A549 (cell line): ENCODE results near the gene RNF126. TPM values are rescaled to one million over a fixed set of nuclear protein-coding genes. Genes with fewer than 3 reads are reported as not detected.

Source experiments
- ATAC-seq, 2 experiments: fragments of 200-7000 bp in 1 of 2; fragments of >200 bp in 1 of 2; cut with Nextera tagmentation in 1 of 2; cut with Tn5 transposase in 1 of 2; 3 replicates each; pipeline versions ENCODE4 v1.8.0 to v1.9.1; 2018 to 2020; ENCODE audit warnings: mild to moderate bottlenecking in 1 of 2, moderate library complexity in 1 of 2
- CTCF ChIA-PET: fragments of 300-600 bp; sonication (Branson Sonifier 250); formaldehyde crosslinking; extraction: SDS; loops from one replicate; lab custom pipeline; 2021; ENCODE audit warnings: antibody characterized with exemption, inconsistent platforms; lab: Yijun Ruan, JAX
- POLR2A ChIA-PET: fragments of 350-600 bp; formaldehyde crosslinking; extraction: SDS; loops from one replicate; lab custom pipeline; 2021; ENCODE audit warnings: antibody characterized with exemption, inconsistent platforms; lab: Yijun Ruan, JAX
- DNase-seq, 2 experiments: peaks; one replicate each; pipeline versions ENCODE4 v3.0.0 to v3.0.0-alpha.2; 2011 to 2016; ENCODE audit warnings: low read depth in 1 of 2, low spot score in 1 of 2
- FAIRE-seq: peaks from 2 replicates; lab custom pipeline; 2011; peaks lifted over from hg19 to GRCh38; lab: Jason Lieb, UNC
- H3K27ac ChIP-seq, 2 experiments: fragments of >200 bp; sonication (Bioruptor Twin); formaldehyde crosslinking; 3 replicates each; pipeline ENCODE4 v1.5.1; 2016 to 2017
- H3K4me1 ChIP-seq: fragments of >200 bp; sonication (Bioruptor Twin); formaldehyde crosslinking; 3 replicates; pipeline ENCODE4 v1.6.1; 2016
- H3K4me2 ChIP-seq: fragments of >200 bp; sonication (Bioruptor Twin); formaldehyde crosslinking; 3 replicates; pipeline ENCODE4 v1.6.1; 2016
- H3K4me3 ChIP-seq: fragments of >200 bp; sonication (Bioruptor Twin); formaldehyde crosslinking; 3 replicates; pipeline ENCODE4 v1.5.1; 2016
- H3K9me3 ChIP-seq: fragments of >200 bp; sonication (Bioruptor Twin); formaldehyde crosslinking; 3 replicates; pipeline ENCODE4 v1.6.1; 2016
- BCL3 ChIP-seq: fragments of >200 bp; sonication (Bioruptor Twin); formaldehyde crosslinking; IDR thresholded peaks from 3 replicates; pipeline ENCODE4 v1.6.1; 2016
- CBX2 ChIP-seq: fragments of 200-600 bp; sonication (generic); IDR thresholded peaks from 2 replicates; pipeline ENCODE4 v1.6.1; 2016; ENCODE audit warnings: low read depth, mild to moderate bottlenecking, borderline replicate concordance
- CEBPB ChIP-seq, 2 experiments: fragments of >200 bp in 1 of 2; sonication (Bioruptor Twin) in 1 of 2; formaldehyde crosslinking in 1 of 2; IDR thresholded peaks; 2 replicates each; pipeline ENCODE4 v1.6.1; 2012 to 2016
- CHD4 ChIP-seq: fragments of 200-600 bp; sonication (generic); IDR thresholded peaks from 2 replicates; pipeline ENCODE4 v1.6.1; 2016; ENCODE audit warnings: antibody characterized with exemption, mild to moderate bottlenecking, borderline replicate concordance
- EHF ChIP-seq: fragments of 250-450 bp; sonication (Bioruptor Pico); IDR thresholded peaks from 2 replicates; pipeline ENCODE4 v1.5.0; 2020; ENCODE audit warnings: mild to moderate bottlenecking
- ELK1 ChIP-seq: fragments of 150-350 bp; IDR thresholded peaks from 2 replicates; pipeline ENCODE4 v1.6.1; 2014; ENCODE audit warnings: low read depth, mild to moderate bottlenecking, low read length
- EP300 ChIP-seq, 2 experiments: fragments of >200 bp; sonication (Bioruptor Twin); formaldehyde crosslinking; IDR thresholded peaks; 2 replicates in 1 of 2; 3 replicates in 1 of 2; pipeline ENCODE4 v1.6.1; 2016 to 2017
- FOSL2 ChIP-seq, 2 experiments: fragments of 450-650 bp in 1 of 2; fragments of >200 bp in 1 of 2; sonication (Bioruptor Twin) in 1 of 2; formaldehyde crosslinking; IDR thresholded peaks; 2 replicates each; pipeline versions ENCODE4 v1.5.0 to v1.6.1; 2016 to 2020; ENCODE audit warnings: mild to moderate bottlenecking in 1 of 2, moderate library complexity in 1 of 2
- HDAC2 ChIP-seq: fragments of 200-600 bp; sonication (generic); IDR thresholded peaks from 2 replicates; pipeline ENCODE4 v1.6.1; 2016
- HES2 ChIP-seq: fragments of >200 bp; sonication (Bioruptor Twin); formaldehyde crosslinking; IDR thresholded peaks from 2 replicates; pipeline ENCODE4 v1.6.1; 2016
- HOXB13 ChIP-seq: fragments of 250-450 bp; sonication (Bioruptor Pico); IDR thresholded peaks from 2 replicates; pipeline ENCODE4 v1.5.0; 2020; ENCODE audit warnings: low read depth, mild to moderate bottlenecking, moderate library complexity
- HOXB5 ChIP-seq: fragments of 250-450 bp; sonication (Bioruptor Pico); IDR thresholded peaks from 2 replicates; pipeline ENCODE4 v1.5.0; 2020; ENCODE audit warnings: mild to moderate bottlenecking, moderate library complexity
- JUN ChIP-seq, 2 experiments: fragments of >200 bp; sonication (Bioruptor Twin); formaldehyde crosslinking; IDR thresholded peaks; 2 replicates in 1 of 2; 3 replicates in 1 of 2; pipeline ENCODE4 v1.6.1; 2016 to 2017
- JUNB ChIP-seq: fragments of >200 bp; sonication (Bioruptor Twin); formaldehyde crosslinking; IDR thresholded peaks from 2 replicates; pipeline ENCODE4 v1.6.1; 2016
- MAFK ChIP-seq: fragments of 450-650 bp; IDR thresholded peaks from 2 replicates; pipeline ENCODE4 v1.6.1; 2014; ENCODE audit not compliant: partially characterized antibody
- MYC ChIP-seq: IDR thresholded peaks from 2 replicates; pipeline ENCODE4 v1.6.1; 2012; ENCODE audit warnings: mild to moderate bottlenecking, inconsistent platforms, low read length, improper control_type of control experiment, borderline replicate concordance
- NPAS2 ChIP-seq: fragments of 250-450 bp; sonication (Bioruptor Pico); IDR thresholded peaks from 2 replicates; pipeline ENCODE4 v1.8.0; 2022; ENCODE audit warnings: mild to moderate bottlenecking, moderate library complexity, borderline replicate concordance
- PBX3 ChIP-seq: IDR thresholded peaks from 2 replicates; pipeline ENCODE4 v1.6.1; 2012
- POLR2A ChIP-seq: IDR thresholded peaks from 2 replicates; pipeline ENCODE4 v1.6.1; 2012; ENCODE audit warnings: mild to moderate bottlenecking, low read length
- POLR2AphosphoS2 ChIP-seq: conservative IDR thresholded peaks from 2 replicates; pipeline ENCODE4 v1.6.1; 2012; ENCODE audit warnings: low read length, improper control_type of control experiment, inconsistent platforms
- RNF2 ChIP-seq: fragments of 200-600 bp; sonication (generic); IDR thresholded peaks from 2 replicates; pipeline ENCODE4 v1.6.1; 2016; ENCODE audit warnings: low read depth, mild to moderate bottlenecking, antibody characterized with exemption, moderate library complexity, borderline replicate concordance
- SMC3 ChIP-seq: fragments of >200 bp; sonication (Bioruptor Twin); formaldehyde crosslinking; IDR thresholded peaks from 3 replicates; pipeline ENCODE4 v1.6.1; 2018; ENCODE audit warnings: inconsistent platforms
- TFCP2L1 ChIP-seq: fragments of 250-450 bp; sonication (Bioruptor Pico); IDR thresholded peaks from 2 replicates; pipeline ENCODE4 v1.5.0; 2021; ENCODE audit warnings: mild to moderate bottlenecking
- ZFP36 ChIP-seq: fragments of 450-650 bp; IDR thresholded peaks from 2 replicates; pipeline ENCODE4 v1.6.1; 2014; ENCODE audit warnings: borderline replicate concordance; ENCODE audit not compliant: partially characterized antibody
- ZSCAN20 ChIP-seq: fragments of 250-450 bp; sonication (Bioruptor Pico); IDR thresholded peaks from 2 replicates; pipeline ENCODE4 v1.8.0; 2022; ENCODE audit warnings: mild to moderate bottlenecking, moderate library complexity
- WGBS: methylation state at CpG from one replicate; pipeline ENCODE4 v1.1.6; 2017; ENCODE audit errors: missing lambda C conversion rate; 5-methylcytosine and 5-hydroxymethylcytosine counted together
- polyA plus RNA-seq, 4 experiments: library from polyadenylated mRNA; depleted of rRNA in 3 of 4; stranded (reverse); fragments of >200 nt; fragmentation: RNase III in 1 of 4; extraction: RNeasy Plus Mini Kit Qiagen cat#74134 plus additional on column Dnase treatment in 1 of 4; gene quantifications; 2 replicates in 3 of 4; 3 replicates in 1 of 4; pipeline ENCODE4 v1.2.3, GENCODE V29; 2011 to 2017
- TF ChIP-seq, protein P1 (sequence below): IDR thresholded peaks from 2 replicates; pipeline ENCODE4 v1.6.1; 2012; ENCODE audit warnings: low read depth, borderline replicate concordance
- TF ChIP-seq, protein P2 (sequence below): fragments of 250-450 bp; sonication (Bioruptor Pico); IDR thresholded peaks from 2 replicates; pipeline ENCODE4 v1.5.0; 2021; ENCODE audit warnings: mild to moderate bottlenecking, moderate library complexity, borderline replicate concordance
- TF ChIP-seq, protein P3 (sequence below): fragments of 450-650 bp; IDR thresholded peaks from 2 replicates; pipeline ENCODE4 v1.6.1; 2014; ENCODE audit warnings: antibody characterized with exemption

The RNF126 gene
- polyA plus RNA-seq, 2 of the 4 experiments (the other 2 are of a cell fraction): 3.1 to 35.0 TPM

DNA sequence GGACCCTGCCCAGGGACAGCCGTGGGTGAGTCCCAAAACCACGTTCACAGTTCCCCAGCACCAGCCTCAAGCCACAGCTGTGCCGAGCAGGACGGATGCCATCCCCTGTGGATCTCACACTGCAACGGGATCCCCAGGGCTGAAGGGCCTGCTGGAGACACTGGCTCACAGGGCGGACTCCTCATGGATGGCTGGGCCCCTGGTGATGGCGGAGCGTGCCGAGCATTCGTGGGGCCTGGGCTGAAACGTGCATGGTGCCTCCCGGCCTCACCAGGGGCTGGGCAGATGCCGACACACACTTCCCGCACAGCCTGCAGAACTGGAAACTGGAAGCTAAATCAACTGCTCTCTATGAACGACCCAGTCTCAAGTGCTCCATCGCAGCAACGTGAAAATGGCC, 9.6 kb downstream of the RNF126 start:
- TF ChIP-seq EHF (CRISPR knock-in tag) (no peak), BCL3 (no peak), NPAS2 (CRISPR knock-in tag) (no peak), CEBPB (IDR thresholded peaks at IDR 0.05) (no peak), HOXB5 (CRISPR knock-in tag) (no peak), ZFP36 (no peak)
- DNase-seq (no peak), ATAC-seq (no peak), FAIRE-seq (no peak)
- CTCF ChIA-PET: no interaction called here
- POLR2A ChIA-PET: no interaction called here
- no peaks in the 10 kb centered on the region; the same call in 2 of the 3 replicates for H3K4me1 ChIP-seq
- 92% methylated on average over 6 of the region's 17 CpGs for WGBS
- no peak overlapping the region for H3K27ac ChIP-seq
- H3K4me3 ChIP-seq: no peak overlapping the region
- H3K4me2 ChIP-seq: no peak overlapping the region
- no peaks in the 10 kb centered on the region for H3K9me3 ChIP-seq

DNA sequence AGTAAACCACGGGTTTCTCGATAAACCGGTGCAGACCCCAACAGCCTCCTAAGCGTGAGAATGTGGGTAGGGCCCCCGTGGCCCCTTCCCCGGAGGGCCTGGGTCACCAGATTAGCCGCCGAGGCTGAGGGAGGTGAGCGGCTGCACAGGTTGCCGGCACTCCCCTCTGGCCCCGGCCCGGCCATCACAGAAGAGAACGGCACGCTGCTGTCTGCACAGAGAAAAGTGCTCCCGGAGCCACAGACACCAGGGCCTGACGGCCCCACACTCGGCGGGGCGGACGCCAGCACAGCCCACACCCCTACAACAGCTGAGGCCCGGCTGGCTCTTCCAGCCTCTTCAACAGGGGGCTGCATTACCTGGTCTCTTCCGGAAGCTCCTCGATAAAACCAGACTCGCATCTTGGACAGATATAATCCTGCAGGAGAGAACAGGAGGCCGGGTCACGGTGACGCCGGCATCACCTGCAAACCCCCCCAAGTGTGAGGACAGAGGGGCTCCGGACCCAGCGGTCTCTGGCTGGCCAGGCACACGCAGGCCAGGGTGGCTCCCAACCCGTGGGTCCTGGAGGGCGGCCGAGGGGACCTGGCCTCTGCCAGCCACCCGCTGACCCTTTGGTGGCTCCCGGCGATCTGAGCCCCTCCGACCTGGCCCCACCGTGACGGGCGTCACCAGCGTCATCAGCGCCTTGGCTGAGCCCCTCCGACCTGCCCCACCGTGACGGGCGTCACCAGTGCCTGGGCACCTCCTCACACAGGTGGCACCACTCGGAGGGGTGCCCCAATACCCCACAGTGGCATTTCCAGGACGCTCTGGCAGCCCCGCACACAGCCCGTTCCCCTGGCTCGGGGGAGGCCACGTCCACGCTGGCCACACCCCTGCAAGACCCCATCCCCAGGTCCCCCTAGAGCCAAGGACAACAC, 10.3 kb downstream of the RNF126 start:
- 98% methylated on average over 11 of the region's 54 CpGs for WGBS
- ATAC-seq (no peak), FAIRE-seq (no peak), DNase-seq (no peak)
- ChIA-PET CTCF (no interaction called here), POLR2A (no interaction called here)
- no peak overlapping the region for H3K27ac ChIP-seq
- no peaks in the 10 kb centered on the region for H3K4me1 ChIP-seq
- TF ChIP-seq JUNB (no peak), MAFK (no peak), EP300 (IDR thresholded peaks at IDR 0.05) (no peak), TFCP2L1 (no peak), CHD4 (no peak), ZSCAN20 (CRISPR knock-in tag) (no peak), POLR2AphosphoS2 (no peak), RNF2 (no peak)
- no peaks in the 10 kb centered on the region for H3K9me3 ChIP-seq
- no peak overlapping the region for H3K4me3 ChIP-seq
- no peak overlapping the region for H3K4me2 ChIP-seq

DNA sequence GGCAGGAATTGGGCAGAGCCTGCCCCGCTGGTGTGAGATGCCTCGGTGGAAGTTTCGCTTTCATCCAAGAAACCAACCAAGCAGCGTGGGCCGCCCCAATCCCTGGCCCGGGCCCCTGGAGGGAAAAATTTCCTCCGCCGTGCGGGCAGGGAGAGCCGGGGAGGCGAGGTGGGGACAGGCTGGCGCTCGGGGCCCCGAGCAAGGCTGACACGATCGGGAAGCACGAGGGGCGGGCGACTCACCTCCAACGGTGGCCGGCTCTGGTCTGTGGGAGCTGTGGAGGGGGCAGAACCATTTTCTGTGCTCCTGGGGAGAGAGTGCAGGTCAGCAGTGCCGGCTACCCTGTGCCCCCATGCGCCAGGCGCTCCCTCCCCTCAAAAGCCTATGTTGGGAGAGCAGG, 11.0 kb downstream of the RNF126 start:
- no peak overlapping the region for H3K4me2 ChIP-seq
- ChIA-PET POLR2A (no interaction called here), CTCF (interaction anchor here (0.6 kb wide), 1 partner anchor 134 kb away, joined by 4 read pairs; no protein-coding TSS in a partner anchor)
- WGBS: 91% methylated on average over 17 of the region's 24 CpGs
- no peak for DNase-seq
- H3K4me1 ChIP-seq: no peaks in the 10 kb centered on the region
- no peaks in the 10 kb centered on the region for H3K9me3 ChIP-seq
- H3K27ac ChIP-seq: no peak overlapping the region
- no peak for ATAC-seq
- H3K4me3 ChIP-seq: no peak overlapping the region
- FAIRE-seq: no peak
- TF ChIP-seq, protein P1, sequence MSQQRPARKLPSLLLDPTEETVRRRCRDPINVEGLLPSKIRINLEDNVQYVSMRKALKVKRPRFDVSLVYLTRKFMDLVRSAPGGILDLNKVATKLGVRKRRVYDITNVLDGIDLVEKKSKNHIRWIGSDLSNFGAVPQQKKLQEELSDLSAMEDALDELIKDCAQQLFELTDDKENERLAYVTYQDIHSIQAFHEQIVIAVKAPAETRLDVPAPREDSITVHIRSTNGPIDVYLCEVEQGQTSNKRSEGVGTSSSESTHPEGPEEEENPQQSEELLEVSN: no peak
- TF ChIP-seq POLR2A: no peak
- TF ChIP-seq, protein P2, sequence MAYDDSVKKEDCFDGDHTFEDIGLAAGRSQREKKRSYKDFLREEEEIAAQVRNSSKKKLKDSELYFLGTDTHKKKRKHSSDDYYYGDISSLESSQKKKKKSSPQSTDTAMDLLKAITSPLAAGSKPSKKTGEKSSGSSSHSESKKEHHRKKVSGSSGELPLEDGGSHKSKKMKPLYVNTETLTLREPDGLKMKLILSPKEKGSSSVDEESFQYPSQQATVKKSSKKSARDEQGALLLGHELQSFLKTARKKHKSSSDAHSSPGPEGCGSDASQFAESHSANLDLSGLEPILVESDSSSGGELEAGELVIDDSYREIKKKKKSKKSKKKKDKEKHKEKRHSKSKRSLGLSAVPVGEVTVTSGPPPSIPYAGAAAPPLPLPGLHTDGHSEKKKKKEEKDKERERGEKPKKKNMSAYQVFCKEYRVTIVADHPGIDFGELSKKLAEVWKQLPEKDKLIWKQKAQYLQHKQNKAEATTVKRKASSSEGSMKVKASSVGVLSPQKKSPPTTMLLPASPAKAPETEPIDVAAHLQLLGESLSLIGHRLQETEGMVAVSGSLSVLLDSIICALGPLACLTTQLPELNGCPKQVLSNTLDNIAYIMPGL: no peak
- TF ChIP-seq FOSL2 (IDR thresholded peaks at IDR 0.05): no peak
- TF ChIP-seq FOSL2 (CRISPR knock-in tag; IDR thresholded peaks at IDR 0.05): no peak
- TF ChIP-seq HDAC2: no peak
- TF ChIP-seq CBX2: no peak
- no peak for TF ChIP-seq MYC
- TF ChIP-seq HOXB13: no peak
- TF ChIP-seq ELK1: no peak
- no peak for TF ChIP-seq ZSCAN20 (CRISPR knock-in tag)
- no peak for TF ChIP-seq HES2
- no peak for TF ChIP-seq PBX3
- no peak for TF ChIP-seq SMC3
- TF ChIP-seq, protein P3, sequence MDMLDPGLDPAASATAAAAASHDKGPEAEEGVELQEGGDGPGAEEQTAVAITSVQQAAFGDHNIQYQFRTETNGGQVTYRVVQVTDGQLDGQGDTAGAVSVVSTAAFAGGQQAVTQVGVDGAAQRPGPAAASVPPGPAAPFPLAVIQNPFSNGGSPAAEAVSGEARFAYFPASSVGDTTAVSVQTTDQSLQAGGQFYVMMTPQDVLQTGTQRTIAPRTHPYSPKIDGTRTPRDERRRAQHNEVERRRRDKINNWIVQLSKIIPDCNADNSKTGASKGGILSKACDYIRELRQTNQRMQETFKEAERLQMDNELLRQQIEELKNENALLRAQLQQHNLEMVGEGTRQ: no peak
- TF ChIP-seq JUN (IDR thresholded peaks at IDR 0.05): no peak
